Natural killer cell treated with Interleukin-12 subunit alpha and Interleukin-12 subunit beta and Interleukin-15 and Interleukin-18, amount 100 ng/mL, for 72 hours (primary cell): ENCODE data around the gene CLCF1. TPM values are rescaled to one million over a fixed set of nuclear protein-coding genes. Genes with fewer than 3 reads are reported as not detected.

Source experiments
- ATAC-seq, 2 donors: fragments of 150-1000 bp; cut with Tn5 transposase in 1 of 2; sonication (Bioruptor Pico), chemical (Tn5 transposase) in 1 of 2; 2 replicates each; pipeline ENCODE4 v1.10.0; 2021
- DNase-seq: peaks from one replicate; pipeline ENCODE4 v3.0.0; 2022; ENCODE audit warnings: low spot score
- H3K27ac Mint-ChIP-seq, 2 donors: 1 replicate in 1 of 2; 2 replicates in 1 of 2; pipeline ENCODE4 v1.8.0; 2022; ENCODE audit warnings: mixed read lengths in 2 of 2, mild to moderate bottlenecking in 1 of 2, moderate library complexity in 1 of 2
- H3K27me3 Mint-ChIP-seq, 2 donors: 1 replicate in 1 of 2; 2 replicates in 1 of 2; pipeline ENCODE4 v1.8.0; 2022; ENCODE audit warnings: mixed read lengths in 2 of 2
- H3K36me3 Mint-ChIP-seq: one replicate; pipeline ENCODE4 v1.8.0; 2022; ENCODE audit warnings: mixed read lengths
- H3K4me1 Mint-ChIP-seq, 2 donors: 1 replicate in 1 of 2; 2 replicates in 1 of 2; pipeline ENCODE4 v1.8.0; 2022; ENCODE audit warnings: low read depth in 2 of 2, mixed read lengths in 2 of 2, mild to moderate bottlenecking in 1 of 2
- H3K4me3 Mint-ChIP-seq: one replicate; pipeline ENCODE4 v1.8.0; 2022; ENCODE audit warnings: mixed read lengths
- H3K9me3 Mint-ChIP-seq: 2 replicates; pipeline ENCODE4 v1.8.0; 2022; ENCODE audit warnings: mixed read lengths
- total RNA-seq, 2 donors: library from RNA; stranded (reverse); gene quantifications; one replicate each; pipeline ENCODE4 v1.2.3, GENCODE V29; 2022

CLCF1 gene
- total RNA-seq, 2 donors from 2014 or later = 1.4 to 3.3 TPM

DNA sequence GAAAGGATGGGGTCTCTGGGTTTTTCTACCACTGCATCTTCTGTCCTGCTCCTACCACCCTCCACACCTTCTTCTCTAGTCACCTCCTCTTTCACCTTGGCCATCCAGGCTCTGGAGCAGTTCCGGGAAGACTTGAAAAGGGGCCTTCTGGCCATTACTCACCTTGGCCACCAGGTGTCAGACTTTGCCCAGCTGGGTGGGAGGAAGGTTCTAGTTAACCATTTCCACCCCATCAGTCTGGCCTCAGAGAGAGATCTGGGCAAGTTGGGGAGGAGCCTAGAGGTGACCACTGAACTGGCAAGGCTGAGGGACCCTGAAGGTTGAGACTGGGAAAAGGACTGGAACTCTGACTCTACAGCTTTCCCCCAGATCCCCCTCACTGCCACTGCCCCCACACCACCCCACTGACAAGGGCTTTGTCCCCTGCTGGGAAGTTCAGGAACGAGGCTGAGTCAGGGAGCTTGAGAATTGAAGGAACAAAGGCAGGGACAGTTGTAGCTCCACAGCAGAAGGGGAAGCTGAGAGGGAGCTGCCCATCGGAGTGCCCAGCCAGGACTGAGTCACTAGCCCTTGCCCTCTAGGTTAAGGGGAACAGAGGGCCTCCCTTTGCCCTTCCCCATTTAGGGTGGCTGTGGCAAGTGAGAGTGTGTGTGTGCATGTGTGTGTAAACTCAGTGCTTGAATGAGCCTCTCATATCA, 16.4 kb downstream of the CLCF1 start:
- Mint-ChIP-seq H3K4me3 (peak overlapping the region; percentile 4), H3K9me3 (no peaks in the 10 kb centered on the region), H3K27me3 (peaks cover 13 to 18% of the 10 kb centered on the region in 2 donors), H3K4me1 (peaks cover 15 to 25% of the 10 kb centered on the region in 2 donors), H3K36me3 (no peaks in the 10 kb centered on the region), H3K27ac (peak overlapping the region; percentile 73 to 86)
- ATAC-seq = no peak
- peak; percentile 79 for DNase-seq

DNA sequence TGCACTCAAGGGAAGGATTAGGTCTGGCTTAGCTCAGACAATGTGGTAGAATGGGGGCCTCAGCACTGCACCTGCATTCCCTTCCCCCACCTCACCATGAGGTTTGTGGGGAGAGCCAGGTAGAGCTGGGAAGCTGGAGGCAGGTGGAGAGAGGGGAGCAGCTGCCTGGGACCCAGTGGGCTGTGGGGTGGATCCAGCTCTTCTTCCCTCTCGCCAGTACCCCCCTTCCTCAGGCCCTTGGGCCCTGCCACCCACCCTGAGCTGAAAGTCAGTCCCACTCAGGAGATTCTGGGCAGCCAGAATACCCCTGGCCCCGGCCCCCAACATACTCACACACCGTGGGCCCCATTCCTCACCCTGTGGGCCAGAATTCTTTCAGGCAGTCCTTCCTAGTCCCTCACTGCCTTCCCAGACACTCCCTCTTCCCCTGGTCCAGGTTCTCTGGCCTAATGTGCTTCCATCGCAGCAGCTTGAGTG, 17.0 kb downstream of the CLCF1 start:
- H3K9me3 Mint-ChIP-seq = no peaks in the 10 kb centered on the region
- H3K27me3 Mint-ChIP-seq = peaks cover 12 to 13% of the 10 kb centered on the region in 2 donors
- H3K27ac Mint-ChIP-seq = peak overlapping the region; percentile 73 to 86
- no peak for ATAC-seq
- no peak for DNase-seq
- peaks cover 17 to 29% of the 10 kb centered on the region in 2 donors for H3K4me1 Mint-ChIP-seq
- peak overlapping the region; percentile 4 for H3K4me3 Mint-ChIP-seq
- no peaks in the 10 kb centered on the region for H3K36me3 Mint-ChIP-seq

DNA sequence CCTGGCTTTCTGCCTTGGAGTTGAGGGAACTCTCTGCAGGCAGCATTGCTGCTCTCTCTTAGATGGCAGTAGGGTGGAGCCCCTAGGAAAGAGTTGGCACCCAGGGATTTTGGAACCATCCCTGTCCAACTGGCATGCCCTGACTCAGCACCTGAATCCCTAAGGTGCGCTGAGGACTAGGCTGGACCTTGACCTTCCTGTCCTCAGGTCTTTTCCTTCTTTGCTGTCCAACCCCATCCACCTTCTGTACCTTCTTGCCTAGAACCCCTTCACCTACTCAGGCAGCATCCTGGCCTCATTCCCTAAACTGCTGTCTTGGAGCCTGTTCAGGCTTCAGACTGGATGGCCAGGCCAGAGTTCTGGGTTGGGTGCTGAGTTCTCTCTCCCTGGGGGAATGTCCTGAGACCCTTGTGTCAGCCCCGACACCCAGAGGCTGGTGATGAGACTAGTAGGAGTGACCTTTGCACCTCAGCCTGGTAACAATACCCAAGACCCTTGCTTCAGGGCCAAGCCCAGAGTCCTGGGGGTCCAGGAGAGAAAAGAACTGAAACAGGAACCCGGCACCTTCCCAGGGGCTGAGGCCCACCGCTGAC, 17.5 kb downstream of the CLCF1 start:
- no peak for ATAC-seq
- Mint-ChIP-seq H3K4me3 (no peak overlapping the region), H3K4me1 (peaks cover 20 to 33% of the 10 kb centered on the region in 2 donors), H3K27me3 (peaks cover 7 to 10% of the 10 kb centered on the region in 2 donors), H3K9me3 (no peaks in the 10 kb centered on the region), H3K27ac (peak overlapping the region in 1 of 2 donors; percentile 51), H3K36me3 (no peaks in the 10 kb centered on the region)
- no peak for DNase-seq

DNA sequence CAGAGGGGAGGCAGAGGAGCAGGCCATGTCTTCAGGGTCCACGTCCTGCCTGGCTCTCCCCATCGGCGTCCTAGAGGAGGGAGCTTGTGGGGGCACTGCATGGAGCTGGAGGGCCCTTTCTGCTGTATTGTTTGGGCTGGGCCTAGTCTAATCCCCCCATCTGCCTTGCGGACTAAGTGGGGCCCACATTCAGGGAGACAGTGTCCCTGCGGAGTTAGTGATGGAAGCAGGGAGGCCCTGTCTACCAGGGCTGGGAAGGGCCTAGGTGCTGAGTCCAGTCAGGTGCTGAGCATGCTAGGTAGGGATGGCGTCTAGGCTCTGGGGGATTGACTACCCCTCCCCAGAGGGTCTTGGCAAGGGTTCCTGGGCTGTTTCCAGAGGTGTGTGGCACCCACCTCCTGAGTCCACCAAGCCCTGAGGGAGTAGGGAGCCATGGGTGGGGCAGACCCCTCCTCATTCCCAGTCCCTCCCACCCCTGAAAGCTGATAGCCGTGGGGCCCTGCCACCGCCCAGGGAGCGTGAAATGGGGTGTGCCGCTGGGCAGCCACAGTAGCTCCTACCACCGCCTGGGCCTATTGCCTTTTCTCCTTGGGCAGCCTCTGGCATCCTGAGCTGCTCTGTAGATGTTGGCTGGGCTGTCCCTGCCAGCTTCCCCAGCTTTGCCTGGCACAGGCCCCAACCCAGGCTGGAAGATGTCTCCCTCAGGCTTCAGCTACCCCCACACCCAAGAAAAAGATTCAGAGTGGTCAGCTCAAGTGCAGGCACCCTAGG, 18.2 kb downstream of the CLCF1 start:
- DNase-seq (no peak), ATAC-seq (no peak)
- Mint-ChIP-seq H3K27ac (peak overlapping the region; percentile 95 to 96), H3K36me3 (no peaks in the 10 kb centered on the region), H3K27me3 (peaks cover 7 to 10% of the 10 kb centered on the region in 2 donors), H3K4me3 (no peak overlapping the region), H3K4me1 (peaks cover 20 to 33% of the 10 kb centered on the region in 2 donors), H3K9me3 (no peaks in the 10 kb centered on the region)

DNA sequence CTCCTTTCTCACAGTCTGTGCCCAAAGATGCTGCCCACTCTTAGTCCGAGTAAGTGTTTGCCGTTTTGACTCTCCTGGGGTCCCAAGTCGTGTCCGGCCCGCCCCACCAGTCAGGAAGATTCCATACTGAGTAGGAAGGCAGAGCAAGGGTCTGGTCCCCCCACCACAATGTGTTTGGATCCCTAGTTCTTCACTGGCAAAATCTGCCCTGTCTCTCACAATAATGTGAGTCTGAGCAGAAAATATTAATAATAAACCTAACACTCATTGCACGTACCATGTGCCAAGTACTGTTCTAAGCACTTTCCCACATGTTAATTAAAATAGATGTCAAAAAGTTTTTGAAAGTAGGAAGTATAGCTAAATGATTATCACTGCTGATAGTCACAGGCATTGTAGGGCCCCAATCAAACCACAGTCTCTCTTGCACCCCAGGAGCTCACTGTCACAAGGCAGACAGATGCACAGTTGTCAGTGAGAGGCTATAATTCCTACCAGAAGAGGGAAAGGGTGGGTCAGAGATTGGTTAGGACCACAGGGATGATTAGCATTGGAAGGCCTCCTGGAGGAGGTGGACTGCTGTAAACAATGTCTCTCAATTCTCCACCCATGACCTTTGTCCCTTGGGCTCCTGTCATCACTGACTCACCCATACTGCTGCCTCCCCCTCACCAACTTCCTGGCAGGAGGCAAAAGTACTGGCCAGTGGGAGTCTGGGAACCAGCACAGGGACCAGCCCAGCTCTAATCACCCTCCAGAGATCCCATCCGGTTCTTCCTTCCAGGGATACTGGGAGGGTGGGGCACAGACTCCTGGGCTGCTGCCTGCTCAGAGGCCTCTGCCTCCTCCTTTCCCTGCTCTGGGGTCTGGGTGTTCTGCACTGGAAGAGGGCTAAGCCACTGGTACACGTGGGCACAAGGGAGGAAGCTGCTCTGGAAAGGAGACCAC, 19.0 kb downstream of the CLCF1 start:
- DNase-seq (no peak), ATAC-seq (no peak)
- peak overlapping the region; percentile 95 to 96 for H3K27ac Mint-ChIP-seq
- peaks cover 21 to 39% of the 10 kb centered on the region in 2 donors for H3K4me1 Mint-ChIP-seq
- H3K36me3 Mint-ChIP-seq = no peaks in the 10 kb centered on the region
- H3K27me3 Mint-ChIP-seq = peaks cover 7 to 10% of the 10 kb centered on the region in 2 donors
- H3K4me3 Mint-ChIP-seq = peak overlapping the region; percentile 91
- no peaks in the 10 kb centered on the region for H3K9me3 Mint-ChIP-seq

DNA sequence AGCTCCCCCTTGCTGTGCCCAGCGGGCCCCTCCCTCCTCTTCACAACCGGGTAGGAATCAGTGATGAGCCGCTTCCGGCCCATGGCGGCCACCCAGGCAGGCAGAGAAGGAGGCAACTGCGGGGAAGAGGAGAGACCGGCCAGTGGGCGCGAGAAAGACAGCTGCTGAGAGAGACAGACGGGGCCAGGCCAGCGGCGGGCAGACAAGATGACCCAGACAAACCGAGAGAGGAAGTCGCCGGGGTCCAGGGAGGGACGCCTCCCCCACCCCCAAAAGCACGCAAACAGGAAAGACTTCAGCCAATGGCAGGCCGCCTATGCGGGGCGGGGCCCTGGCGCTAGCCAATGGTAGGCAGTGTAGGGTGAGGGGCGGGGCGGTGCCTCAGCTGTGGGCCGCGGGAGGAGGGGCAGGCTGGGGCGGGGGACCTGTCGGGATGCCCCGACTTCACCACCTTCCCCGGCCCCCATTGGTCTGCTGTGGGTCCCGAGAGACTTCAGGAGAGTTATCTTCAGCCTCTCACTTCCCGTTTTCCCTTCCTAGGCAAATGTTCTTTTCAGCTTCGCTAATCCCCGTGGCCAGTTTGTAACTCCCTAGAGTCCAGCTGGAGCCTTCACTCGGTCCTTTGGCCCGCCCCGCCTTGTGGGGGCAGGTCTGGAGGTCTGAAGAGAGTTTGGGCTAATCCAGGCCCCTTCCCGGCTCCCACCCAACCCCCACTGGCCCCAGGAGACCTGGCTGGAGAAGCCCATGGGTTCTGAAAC, 19.9 kb downstream of the CLCF1 start, which contains the start of gene POLD4:
Gene POLD4 (minus strand): TSS at position 230 of the 758 bp plus-strand sequence. CDS start 147 bp downstream, at position 83.
- Mint-ChIP-seq H3K27ac (peak within 1 kb of the TSS; percentile 95 to 96), H3K27me3 (peaks cover 5 to 6% of the 10 kb centered on the region in 2 donors), H3K4me1 (peaks cover 29 to 39% of the 10 kb centered on the region in 2 donors), H3K9me3 (no peaks in the 10 kb centered on the region), H3K4me3 (peak within 1 kb of the TSS; percentile 91), H3K36me3 (no peaks in the 10 kb centered on the region)
- DNase-seq (peak; percentile 98), ATAC-seq (peak; percentile 97)

DNA sequence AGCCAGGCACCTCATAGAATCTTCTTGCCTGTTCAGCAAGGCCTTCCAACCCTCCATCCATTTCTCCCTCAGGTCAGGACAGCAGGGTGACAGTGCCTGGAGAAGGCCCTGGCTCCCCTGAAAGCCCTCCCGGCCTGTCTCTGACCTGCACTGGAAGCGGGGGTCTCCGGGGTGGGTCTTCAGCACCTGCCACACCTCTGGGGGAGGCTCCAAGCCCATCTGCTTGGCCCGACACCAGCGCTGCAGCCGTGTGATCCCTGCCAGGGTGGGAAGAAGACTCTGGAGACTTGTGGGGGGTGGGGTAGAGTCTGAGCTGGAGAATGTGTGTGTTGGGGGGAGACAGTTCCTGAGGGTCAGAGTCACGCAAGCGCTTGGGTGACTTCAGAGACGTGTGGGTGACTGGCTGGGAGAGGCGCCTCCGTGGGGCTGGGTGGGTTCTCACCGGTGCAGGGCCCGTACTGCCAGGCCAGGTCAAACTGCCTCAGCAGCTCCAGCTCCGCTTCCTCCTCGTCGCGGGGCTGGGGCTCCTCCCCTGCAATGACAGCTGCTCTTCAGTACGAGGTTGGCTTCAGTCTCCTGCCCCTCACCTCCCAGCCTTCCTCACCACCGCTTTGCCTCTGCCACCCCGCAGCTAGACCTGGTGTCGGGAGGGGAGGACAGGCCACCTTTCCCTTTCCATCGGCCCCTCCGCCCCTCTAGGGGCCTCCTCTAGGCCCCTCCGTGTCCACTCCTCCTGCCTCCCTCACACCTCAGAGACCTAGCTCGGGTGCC, 20.7 kb downstream of the CLCF1 start:
- Mint-ChIP-seq H3K4me3 (peak overlapping the region; percentile 91), H3K36me3 (no peaks in the 10 kb centered on the region), H3K27ac (peak overlapping the region; percentile 95 to 96), H3K4me1 (peaks cover 29 to 39% of the 10 kb centered on the region in 2 donors), H3K27me3 (peaks cover 0 to 3% of the 10 kb centered on the region in 2 donors), H3K9me3 (no peaks in the 10 kb centered on the region)
- ATAC-seq (peak; percentile 54 to 65), DNase-seq (no peak)

DNA sequence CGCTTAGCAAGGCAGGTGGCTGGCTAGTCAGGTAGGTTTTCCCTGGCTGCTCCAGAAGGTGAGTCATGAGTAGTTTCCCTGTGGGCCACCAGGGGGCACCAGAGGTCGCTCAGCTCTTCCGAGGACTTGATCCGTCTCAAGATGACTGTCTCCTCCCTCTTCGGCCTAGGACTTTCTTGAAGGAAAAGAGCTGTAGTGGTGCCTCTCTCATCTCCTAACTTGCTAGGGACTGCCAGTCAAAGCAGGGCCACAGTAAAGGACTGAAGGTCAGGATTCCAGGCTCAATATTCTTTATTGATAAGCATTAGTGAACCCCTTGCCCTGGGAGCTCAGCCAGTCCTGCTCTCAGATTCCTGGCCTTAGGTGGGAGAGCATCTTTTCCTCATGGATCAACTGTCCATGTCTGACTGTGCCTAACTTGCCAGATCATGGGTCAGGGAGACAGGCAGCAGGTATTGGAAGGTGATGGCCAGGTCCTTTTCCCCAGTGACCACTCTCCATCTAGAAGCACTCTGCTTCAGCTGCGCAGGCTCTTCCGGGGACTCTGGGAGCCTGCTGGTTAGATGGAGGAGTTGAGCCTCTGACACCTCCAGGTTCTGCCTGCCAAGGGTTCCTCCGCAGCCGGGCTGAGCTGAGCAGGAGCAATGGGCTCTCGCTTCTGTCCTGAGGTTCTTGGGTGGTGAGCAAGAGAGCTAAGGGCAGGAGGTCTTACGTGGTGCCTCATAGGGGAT, 22.0 kb downstream of the CLCF1 start:
- H3K27me3 Mint-ChIP-seq = no peaks in the 10 kb centered on the region

DNA sequence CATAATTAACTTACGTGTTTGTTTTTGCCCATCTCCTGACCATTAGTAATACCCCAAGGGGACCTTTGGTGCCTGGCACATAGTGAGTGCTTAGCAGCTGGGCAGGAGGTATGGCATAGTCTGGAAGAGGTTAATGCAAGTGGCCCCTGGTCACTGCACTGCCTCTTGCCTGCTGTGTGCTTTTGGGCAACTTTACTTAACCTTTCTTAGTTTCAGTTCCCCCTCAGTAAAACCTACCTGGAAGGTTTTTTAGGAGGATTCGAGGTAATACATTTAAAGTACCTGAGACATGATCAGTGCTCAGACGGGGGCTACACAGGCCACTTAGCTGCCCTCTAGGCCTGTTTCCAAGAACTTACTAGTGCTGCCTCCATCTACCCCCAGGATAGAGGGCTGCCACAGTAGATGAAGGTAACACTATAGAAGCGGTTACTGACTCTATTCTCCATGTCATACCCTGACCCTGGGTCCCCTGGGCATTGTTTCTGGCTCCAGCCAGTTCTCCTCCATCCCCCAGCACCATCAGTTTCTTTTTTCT, 23.4 kb downstream of the CLCF1 start:
- ATAC-seq = no peak
- Mint-ChIP-seq H3K27me3 (no peaks in the 10 kb centered on the region), H3K4me1 (peaks cover 28 to 37% of the 10 kb centered on the region in 2 donors), H3K36me3 (no peaks in the 10 kb centered on the region), H3K9me3 (no peaks in the 10 kb centered on the region), H3K4me3 (no peak overlapping the region), H3K27ac (peak overlapping the region in 1 of 2 donors; percentile 50)
- no peak for DNase-seq

More for the DNA sequence above, 22.0 kb downstream of the CLCF1 start:
- no peak for ATAC-seq
- H3K4me3 Mint-ChIP-seq = peak overlapping the region; percentile 91
- no peaks in the 10 kb centered on the region for H3K36me3 Mint-ChIP-seq
- H3K9me3 Mint-ChIP-seq = no peaks in the 10 kb centered on the region
- peak; percentile 72 for DNase-seq
- H3K4me1 Mint-ChIP-seq = peaks cover 26 to 35% of the 10 kb centered on the region in 2 donors
- H3K27ac Mint-ChIP-seq = peak overlapping the region; percentile 85 to 95

DNA sequence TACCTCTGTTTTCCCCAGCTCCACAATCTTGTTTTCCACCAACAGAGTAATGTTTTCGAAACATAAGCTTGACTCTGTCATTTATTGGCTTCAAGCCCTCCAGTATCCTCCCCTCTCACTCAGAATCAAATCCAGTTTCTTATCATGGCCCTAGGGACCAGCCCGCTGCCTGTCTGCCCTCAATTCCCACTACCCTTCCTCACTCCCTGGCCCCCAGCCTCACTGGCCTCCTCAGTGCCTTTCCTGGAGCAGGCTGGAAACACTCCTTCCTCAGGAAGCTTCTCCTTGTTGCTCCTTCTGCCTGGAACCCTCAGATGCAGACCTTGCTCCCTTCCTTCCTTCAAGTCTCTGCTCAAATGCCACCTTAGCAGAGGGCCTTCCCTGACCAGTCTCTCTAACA, 23.9 kb downstream of the CLCF1 start:
- DNase-seq (no peak), ATAC-seq (no peak)
- no peaks in the 10 kb centered on the region for H3K27me3 Mint-ChIP-seq
- H3K9me3 Mint-ChIP-seq = no peaks in the 10 kb centered on the region
- H3K36me3 Mint-ChIP-seq = no peaks in the 10 kb centered on the region
- peak overlapping the region in 1 of 2 donors; percentile 50 for H3K27ac Mint-ChIP-seq
- H3K4me3 Mint-ChIP-seq = no peak overlapping the region
- H3K4me1 Mint-ChIP-seq = peaks cover 27 to 33% of the 10 kb centered on the region in 2 donors

DNA sequence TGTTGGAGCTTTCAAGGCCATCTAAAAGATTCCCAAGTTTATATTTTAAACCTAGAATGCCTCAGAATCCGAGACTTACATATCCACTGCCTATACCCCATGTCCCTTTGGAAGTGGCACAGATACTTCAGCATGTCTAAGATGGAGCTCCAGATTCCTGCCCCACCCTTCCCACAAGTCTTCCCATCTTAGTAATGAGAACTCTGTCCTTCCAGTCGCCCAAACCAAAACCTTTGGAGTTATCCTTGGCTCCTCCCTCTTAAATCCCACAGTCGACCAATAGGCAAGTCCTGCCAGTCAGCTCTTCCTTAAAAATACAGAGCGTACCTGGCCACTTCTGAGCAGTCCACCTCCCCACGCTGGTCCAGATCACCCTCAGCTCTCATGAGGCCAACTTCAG, 24.4 kb downstream of the CLCF1 start:
- peaks cover 23 to 29% of the 10 kb centered on the region in 2 donors for H3K4me1 Mint-ChIP-seq
- no peaks in the 10 kb centered on the region for H3K9me3 Mint-ChIP-seq
- H3K4me3 Mint-ChIP-seq = no peak overlapping the region
- no peak for ATAC-seq
- no peak for DNase-seq
- H3K27me3 Mint-ChIP-seq = no peaks in the 10 kb centered on the region
- no peak overlapping the region for H3K27ac Mint-ChIP-seq
- H3K36me3 Mint-ChIP-seq = no peaks in the 10 kb centered on the region
